ENCODE results near the gene NCAPD2. TPM values are rescaled to one million over a fixed set of nuclear protein-coding genes. Genes with fewer than 3 reads are reported as not detected.

Gene NCAPD2
- total and polyA plus RNA-seq, 3 donors from 2014 or later: 42.9 to 46.6 (median 43.1) TPM

DNA sequence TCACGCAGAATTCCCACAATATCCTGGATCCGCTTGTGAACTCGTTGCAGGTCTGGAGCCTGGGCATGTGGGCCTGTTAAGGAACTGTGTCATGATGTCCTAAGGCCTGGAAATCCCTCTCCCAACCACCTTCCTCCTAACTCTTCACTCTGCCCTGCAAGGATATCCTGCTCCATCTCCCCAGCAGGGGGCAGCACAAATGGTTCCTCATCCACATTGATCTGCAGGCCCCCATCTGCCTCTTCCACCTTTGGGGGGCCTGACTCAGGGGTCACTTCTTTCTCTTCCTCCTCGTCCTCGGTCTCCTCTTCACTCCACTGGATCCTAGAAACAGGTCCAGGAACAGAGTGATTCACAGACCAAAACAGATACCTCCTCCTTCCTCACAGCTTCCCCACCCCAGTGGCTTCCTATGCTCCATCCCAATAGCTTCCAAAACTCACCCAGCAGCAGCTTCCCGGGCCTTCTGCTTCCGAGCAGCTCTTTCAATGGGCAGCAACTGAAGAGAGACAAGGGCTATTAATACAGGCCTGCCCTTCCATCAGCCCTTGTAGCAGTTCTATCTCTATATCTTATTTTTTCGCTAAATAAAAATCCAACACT, 69.6 kb downstream of the NCAPD2 start:
- Histone ChIP-seq H3K4me3 (no peak overlapping the region), H3K36me3 (ENCODE audit: low read depth, missing control alignments) (no peaks in the 10 kb centered on the region), H3K4me1 (peaks cover 8% of the 10 kb centered on the region), H3K27me3 (no peaks in the 10 kb centered on the region), H3K9me3 (no peaks in the 10 kb centered on the region), H3K27ac (no peak overlapping the region)
- peak; percentile 71 for DNase-seq
- WGBS, 2 donors: 74 to 81% methylated on average over 8 of the region's 8 CpGs
- TF ChIP-seq CTCF (IDR thresholded peaks at IDR 0.05) (peak; percentile 34 to 72 (median 42)), POLR2A (IDR thresholded peaks at IDR 0.05) (no peak)
- intact Hi-C loops (cut with DNase I; ENCODE audit: low total_unique reads): no loop called here

GRCh38 chr12:6567112-6567670, 73.3 kb downstream of the NCAPD2 start:
- H3K27me3 ChIP-seq: no peaks in the 10 kb centered on the region
- H3K9me3 ChIP-seq: no peaks in the 10 kb centered on the region
- H3K27ac ChIP-seq: peak overlapping the region; percentile 22 to 84
- intact Hi-C loops (cut with DNase I; ENCODE audit: low total_unique reads): no loop called here
- WGBS, 2 donors: 34 to 35% methylated on average over 8 of the region's 8 CpGs
- H3K4me1 ChIP-seq: peaks cover 8% of the 10 kb centered on the region
- TF ChIP-seq CTCF (IDR thresholded peaks at IDR 0.05) (no peak), POLR2A (IDR thresholded peaks at IDR 0.05) (no peak)
- peak overlapping the region; percentile 65 to 67 for H3K4me3 ChIP-seq
- DNase-seq: peak; percentile 36
- H3K36me3 ChIP-seq (ENCODE audit: low read depth, missing control alignments): no peaks in the 10 kb centered on the region

- H3K27me3 ChIP-seq: no peaks in the 10 kb centered on the region
- intact Hi-C loops (cut with DNase I; ENCODE audit: low total_unique reads): no loop called here
- no peaks in the 10 kb centered on the region for H3K9me3 ChIP-seq
- 54 to 58% methylated on average over 12 of the region's 12 CpGs for WGBS, 2 donors
- H3K36me3 ChIP-seq (ENCODE audit: low read depth, missing control alignments): no peaks in the 10 kb centered on the region
- TF ChIP-seq POLR2A (IDR thresholded peaks at IDR 0.05): no peak
- TF ChIP-seq CTCF (IDR thresholded peaks at IDR 0.05): no peak
- H3K4me1 ChIP-seq: peaks cover 8% of the 10 kb centered on the region
- H3K4me3 ChIP-seq: no peak overlapping the region
- DNase-seq: peak; percentile 20
- H3K27ac ChIP-seq: no peak overlapping the region
Measured at GRCh38 chr12:6569312-6569711, 75.4 kb downstream of the NCAPD2 start.

DNA sequence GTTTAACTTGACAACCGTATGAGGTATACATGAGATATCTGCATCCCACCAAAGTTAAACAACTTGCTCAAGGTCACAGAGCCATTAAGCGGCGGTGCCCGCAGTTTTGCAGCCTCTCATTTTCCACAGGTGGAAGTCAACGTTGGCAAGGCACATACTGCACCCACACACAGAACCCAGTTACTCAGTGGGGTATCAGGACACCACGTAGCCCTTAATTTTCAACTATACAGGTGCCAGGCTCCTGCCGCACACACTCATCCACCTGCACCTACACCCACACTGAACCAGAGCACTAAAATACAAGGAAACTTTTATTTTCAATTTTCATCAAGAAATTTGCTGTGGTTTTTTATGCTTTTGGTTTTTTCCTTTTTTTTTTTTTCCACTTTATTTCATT, 75.9 kb downstream of the NCAPD2 start:
- WGBS, 2 donors: 43 to 67% methylated on average over 7 of the region's 7 CpGs
- Histone ChIP-seq H3K27me3 (no peaks in the 10 kb centered on the region), H3K4me3 (no peak overlapping the region), H3K9me3 (no peaks in the 10 kb centered on the region), H3K27ac (no peak overlapping the region), H3K36me3 (ENCODE audit: low read depth, missing control alignments) (no peaks in the 10 kb centered on the region), H3K4me1 (peaks cover 8% of the 10 kb centered on the region)
- intact Hi-C loops (cut with DNase I; ENCODE audit: low total_unique reads): no loop called here
- DNase-seq: no peak
- TF ChIP-seq POLR2A (IDR thresholded peaks at IDR 0.05): no peak
- no peak for TF ChIP-seq CTCF (IDR thresholded peaks at IDR 0.05)
